BE2C (cell line): ENCODE data around the gene SLC7A14.

Experiments used
- DNase-seq: peaks from one replicate; pipeline ENCODE4 v3.0.0-alpha.2; 2020
- H3K27me3 ChIP-seq: fragments of 250-450 bp; sonication (Bioruptor Pico); 2 replicates; pipeline ENCODE4 v1.5.1; 2020; ENCODE audit warnings: mild to moderate bottlenecking
- H3K36me3 ChIP-seq: fragments of 250-450 bp; sonication (Bioruptor Pico); 2 replicates; pipeline ENCODE4 v1.5.1; 2020; ENCODE audit warnings: mild to moderate bottlenecking
- H3K4me1 ChIP-seq: fragments of 250-450 bp; sonication (Bioruptor Pico); 2 replicates; pipeline ENCODE4 v1.5.1; 2020
- H3K4me3 ChIP-seq: 2 replicates; pipeline ENCODE4 v1.5.1; 2011; ENCODE audit warnings: low read depth, low read length
- H3K9me3 ChIP-seq: fragments of 250-450 bp; sonication (Bioruptor Pico); 2 replicates; pipeline ENCODE4 v1.5.1; 2020
- CTCF ChIP-seq: IDR thresholded peaks from 2 replicates; pipeline ENCODE4 v1.5.1; 2012; ENCODE audit warnings: mild to moderate bottlenecking, low read depth, low read length

Gene SLC7A14

GRCh38 chr3:170565495-170565894 lies 20.4 kb downstream of the SLC7A14 start:
- H3K9me3 ChIP-seq: no peaks in the 10 kb centered on the region
- no peak for DNase-seq
- H3K27me3 ChIP-seq: no peaks in the 10 kb centered on the region
- H3K4me3 ChIP-seq: no peak overlapping the region
- H3K4me1 ChIP-seq: no peaks in the 10 kb centered on the region
- H3K36me3 ChIP-seq: no peaks in the 10 kb centered on the region
- TF ChIP-seq CTCF: no peak

GRCh38 chr3:170564664-170565063 lies 21.2 kb downstream of the SLC7A14 start:
- Histone ChIP-seq H3K9me3 (no peaks in the 10 kb centered on the region), H3K4me3 (no peak overlapping the region), H3K27me3 (no peaks in the 10 kb centered on the region), H3K36me3 (no peaks in the 10 kb centered on the region), H3K4me1 (no peaks in the 10 kb centered on the region)
- DNase-seq: no peak
- TF ChIP-seq CTCF: no peak

- H3K4me3 ChIP-seq: peak overlapping the region; percentile 22
- TF ChIP-seq CTCF: no peak
- no peaks in the 10 kb centered on the region for H3K4me1 ChIP-seq
- DNase-seq: peak; percentile 46
- no peaks in the 10 kb centered on the region for H3K9me3 ChIP-seq
- no peaks in the 10 kb centered on the region for H3K27me3 ChIP-seq
- no peaks in the 10 kb centered on the region for H3K36me3 ChIP-seq
Measured at GRCh38 chr3:170563712-170564423, 22.0 kb downstream of the SLC7A14 start.

GRCh38 chr3:170562080-170562479 lies 23.8 kb downstream of the SLC7A14 start:
- Histone ChIP-seq H3K4me3 (no peak overlapping the region), H3K27me3 (no peaks in the 10 kb centered on the region), H3K4me1 (no peaks in the 10 kb centered on the region), H3K9me3 (no peaks in the 10 kb centered on the region), H3K36me3 (no peaks in the 10 kb centered on the region; the same call in 1 of the 2 replicates)
- no peak for DNase-seq
- TF ChIP-seq CTCF: no peak

GRCh38 chr3:170560717-170561382 lies 25.0 kb downstream of the SLC7A14 start:
- DNase-seq: no peak
- Histone ChIP-seq H3K9me3 (no peaks in the 10 kb centered on the region), H3K4me3 (no peak overlapping the region), H3K4me1 (no peaks in the 10 kb centered on the region), H3K36me3 (no peaks in the 10 kb centered on the region; the same call in 1 of the 2 replicates), H3K27me3 (no peaks in the 10 kb centered on the region)
- no peak for TF ChIP-seq CTCF

- no peak for TF ChIP-seq CTCF
- no peaks in the 10 kb centered on the region for H3K4me1 ChIP-seq
- DNase-seq: no peak
- no peak overlapping the region for H3K4me3 ChIP-seq
- H3K9me3 ChIP-seq: no peaks in the 10 kb centered on the region
- H3K27me3 ChIP-seq: no peaks in the 10 kb centered on the region
- no peaks in the 10 kb centered on the region; the same call in 1 of the 2 replicates for H3K36me3 ChIP-seq
Measured at GRCh38 chr3:170560296-170560695, 25.6 kb downstream of the SLC7A14 start.
